Mesodermal cell (in vitro differentiated cells): ENCODE data around the gene GREB1L.
"Not testable (repeated sequence)": the region's sequence is repeated elsewhere in the genome, so short reads cannot be mapped to it uniquely, and the experiment has no call there.

Experiments
- H3K27ac ChIP-seq: 2 replicates; pipeline ENCODE4 v1.7.0; 2013; ENCODE audit warnings: mild to moderate bottlenecking, low read depth, low read length, moderate library complexity; ENCODE audit not compliant: severe bottlenecking
- H3K36me3 ChIP-seq: 2 replicates; pipeline ENCODE4 v1.7.1; 2013; ENCODE audit warnings: mild to moderate bottlenecking, low read length, moderate library complexity; ENCODE audit not compliant: control insufficient read depth, insufficient read depth
- H3K4me1 ChIP-seq: one replicate; pipeline ENCODE4 v1.7.1; 2013; ENCODE audit warnings: mild to moderate bottlenecking, low read length; ENCODE audit not compliant: insufficient read depth, control insufficient read depth, poor library complexity, severe bottlenecking
- H3K4me3 ChIP-seq: 2 replicates; pipeline ENCODE4 v1.7.0; 2013; ENCODE audit warnings: low read length, control low read depth, mild to moderate bottlenecking; ENCODE audit not compliant: insufficient read depth, poor library complexity, severe bottlenecking; ENCODE audit errors: extremely low read depth
- H3K9me3 ChIP-seq: 2 replicates; pipeline ENCODE4 v1.7.1; 2013; ENCODE audit warnings: mild to moderate bottlenecking, low read length, moderate library complexity; ENCODE audit not compliant: control insufficient read depth
- WGBS, 2 experiments: methylation state at CpG; one replicate each; pipeline ENCODE4 v1.1.5; 2013; ENCODE audit warnings: missing lambda C conversion rate in 2 of 2; ENCODE audit not compliant: insufficient coverage in 2 of 2; 5-methylcytosine and 5-hydroxymethylcytosine counted together

The GREB1L gene

DNA sequence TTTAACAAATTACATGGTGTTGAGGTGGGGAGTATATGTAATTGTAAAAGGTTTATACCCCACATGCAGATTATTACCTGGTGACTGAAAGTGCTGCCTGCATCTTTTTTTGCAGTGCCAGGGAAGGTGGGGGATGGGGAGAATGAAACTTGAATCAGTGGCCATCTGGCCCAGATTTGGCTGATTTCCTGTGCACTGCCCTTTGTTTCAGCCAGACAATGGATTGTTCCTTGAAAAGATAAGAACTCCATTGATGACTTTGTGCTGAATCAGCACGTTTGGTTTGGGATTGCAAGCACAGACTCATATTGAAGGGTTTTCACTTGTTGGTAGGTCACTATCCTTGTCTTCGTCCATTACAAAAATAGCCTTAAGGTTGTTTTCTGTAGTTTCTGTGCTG lies 20.9 kb downstream of the GREB1L start:
- H3K27ac ChIP-seq = peak overlapping the region; percentile 69
- WGBS, 2 experiments = 43% methylated on average over 2 of the region's 2 CpGs; no CpG with 5 or more reads in 1 of the 2 experiments
- no peaks in the 10 kb centered on the region for H3K9me3 ChIP-seq
- H3K36me3 ChIP-seq = no peaks in the 10 kb centered on the region
- H3K4me3 ChIP-seq = no peak overlapping the region
- peaks cover 46% of the 10 kb centered on the region for H3K4me1 ChIP-seq

GRCh38 chr18:21264651-21265050 lies 22.6 kb downstream of the GREB1L start:
- no peak overlapping the region for H3K4me3 ChIP-seq
- WGBS, 2 experiments = no CpG with 5 or more reads among the region's 2 CpGs
- H3K9me3 ChIP-seq = no peaks in the 10 kb centered on the region
- H3K4me1 ChIP-seq = peaks cover 44% of the 10 kb centered on the region
- H3K27ac ChIP-seq = peak overlapping the region; percentile 86
- H3K36me3 ChIP-seq = no peaks in the 10 kb centered on the region

DNA sequence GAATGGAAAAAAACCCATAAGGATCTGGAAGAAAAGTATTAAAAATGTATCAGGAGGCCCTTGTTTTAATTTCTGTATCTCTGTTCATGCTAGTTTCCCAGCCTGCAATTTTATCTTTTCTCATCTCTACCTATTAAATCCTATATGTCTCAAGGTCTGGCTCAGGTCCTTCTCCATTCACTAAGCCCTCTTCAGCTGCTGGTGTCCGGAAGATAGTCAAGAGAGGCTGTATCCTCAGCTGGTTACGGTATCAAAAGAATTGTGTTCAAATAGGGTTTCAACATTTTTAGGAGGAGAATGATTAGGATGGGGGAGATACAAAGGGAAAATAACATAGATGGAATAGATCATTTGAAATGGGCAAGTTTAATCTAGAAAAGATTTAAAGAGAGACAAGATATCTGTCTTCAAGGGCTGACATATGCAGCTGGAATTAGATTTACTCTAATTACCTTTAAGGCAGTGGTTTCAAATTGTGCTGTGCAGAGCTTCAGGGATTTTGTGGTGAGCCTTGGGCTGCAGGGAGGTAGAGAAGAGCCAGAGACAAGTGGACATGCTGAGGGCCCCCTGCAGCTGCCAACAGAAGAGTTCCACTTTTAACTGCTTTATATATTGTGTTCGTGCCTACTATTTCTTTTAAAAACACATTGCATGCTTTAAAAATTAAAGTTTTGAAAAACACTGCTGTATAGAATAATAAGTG lies 24.1 kb downstream of the GREB1L start:
- 86 to 95% methylated on average over 1 to 2 of the region's 3 CpGs for WGBS, 2 experiments
- no peak overlapping the region for H3K4me3 ChIP-seq
- H3K36me3 ChIP-seq = no peaks in the 10 kb centered on the region
- H3K4me1 ChIP-seq = peaks cover 46% of the 10 kb centered on the region
- H3K27ac ChIP-seq = peak overlapping the region; percentile 57
- no peaks in the 10 kb centered on the region for H3K9me3 ChIP-seq

DNA sequence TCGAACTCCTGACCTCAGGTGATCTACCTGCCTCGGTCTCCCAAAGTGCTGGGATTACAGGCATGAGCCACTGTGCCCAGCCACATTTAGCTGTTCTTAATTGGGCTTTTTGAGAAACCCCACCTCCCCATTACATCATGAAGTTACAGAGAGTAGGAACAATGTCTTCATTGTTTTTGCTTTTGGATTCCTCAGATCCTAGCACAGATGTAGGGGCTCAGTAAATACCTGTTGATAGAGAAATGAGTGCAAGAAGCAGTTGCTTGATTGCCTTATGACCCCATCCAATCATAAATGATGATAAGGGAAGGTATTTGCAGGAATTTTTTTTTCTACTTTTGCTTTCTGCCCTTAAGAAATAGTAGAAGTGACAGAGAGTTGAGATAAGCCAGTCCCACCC lies 25.4 kb downstream of the GREB1L start:
- H3K4me1 ChIP-seq = peaks cover 45% of the 10 kb centered on the region

DNA sequence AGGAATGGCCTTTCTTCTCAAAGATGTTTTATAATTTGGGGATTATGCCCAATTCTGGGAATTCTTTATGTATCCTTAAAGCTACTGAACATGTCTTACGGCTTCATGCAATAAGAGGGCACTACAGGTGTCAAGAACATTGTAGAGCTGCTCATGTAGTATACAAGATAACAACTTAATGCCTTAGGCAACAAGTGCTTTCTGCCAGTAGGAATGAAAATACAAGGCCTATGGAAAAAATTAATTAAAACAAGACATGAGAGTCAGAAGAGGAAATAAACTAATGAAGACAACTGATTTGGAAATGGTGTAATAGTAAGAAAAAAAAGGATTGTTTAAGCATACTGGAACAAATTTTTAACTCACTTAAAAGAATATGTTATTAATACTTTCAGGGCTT lies 27.3 kb downstream of the GREB1L start:
- Histone ChIP-seq H3K4me3 (no peak overlapping the region), H3K27ac (no peak overlapping the region), H3K36me3 (no peaks in the 10 kb centered on the region), H3K4me1 (peaks cover 33% of the 10 kb centered on the region), H3K9me3 (no peaks in the 10 kb centered on the region)
- WGBS, 2 experiments = no CpG with 5 or more reads among the region's 1 CpG

More for the DNA sequence above, 25.4 kb downstream of the GREB1L start:
- Histone ChIP-seq H3K36me3 (no peaks in the 10 kb centered on the region), H3K4me3 (no peak overlapping the region), H3K27ac (peak overlapping the region; percentile 32), H3K9me3 (no peaks in the 10 kb centered on the region)
- 100% methylated on average over 2 of the region's 2 CpGs; no CpG with 5 or more reads in 1 of the 2 experiments for WGBS, 2 experiments

DNA sequence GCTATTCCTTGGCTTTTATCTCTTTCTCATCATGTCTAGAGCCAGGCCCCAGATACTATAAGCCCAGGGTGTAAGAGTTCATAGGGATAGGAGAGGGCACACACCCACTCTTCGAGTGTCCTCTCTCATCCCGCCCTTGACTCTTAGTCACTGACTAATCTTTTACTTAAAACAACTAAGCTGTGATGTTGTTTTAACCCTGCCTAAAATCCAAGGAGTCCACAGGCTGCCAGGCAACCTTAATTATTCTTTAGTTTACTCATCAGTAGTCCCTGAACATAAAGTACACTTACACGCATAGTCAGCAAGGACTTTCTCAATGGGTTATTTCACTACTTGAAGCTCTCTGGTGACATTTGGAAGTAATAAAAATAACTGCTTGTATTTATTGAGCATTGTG lies 28.4 kb downstream of the GREB1L start:
- Histone ChIP-seq H3K27ac (no peak overlapping the region), H3K4me1 (peaks cover 25% of the 10 kb centered on the region), H3K4me3 (no peak overlapping the region), H3K9me3 (no peaks in the 10 kb centered on the region), H3K36me3 (no peaks in the 10 kb centered on the region)
- 60 to 86% methylated on average over 2 of the region's 3 CpGs for WGBS, 2 experiments

DNA sequence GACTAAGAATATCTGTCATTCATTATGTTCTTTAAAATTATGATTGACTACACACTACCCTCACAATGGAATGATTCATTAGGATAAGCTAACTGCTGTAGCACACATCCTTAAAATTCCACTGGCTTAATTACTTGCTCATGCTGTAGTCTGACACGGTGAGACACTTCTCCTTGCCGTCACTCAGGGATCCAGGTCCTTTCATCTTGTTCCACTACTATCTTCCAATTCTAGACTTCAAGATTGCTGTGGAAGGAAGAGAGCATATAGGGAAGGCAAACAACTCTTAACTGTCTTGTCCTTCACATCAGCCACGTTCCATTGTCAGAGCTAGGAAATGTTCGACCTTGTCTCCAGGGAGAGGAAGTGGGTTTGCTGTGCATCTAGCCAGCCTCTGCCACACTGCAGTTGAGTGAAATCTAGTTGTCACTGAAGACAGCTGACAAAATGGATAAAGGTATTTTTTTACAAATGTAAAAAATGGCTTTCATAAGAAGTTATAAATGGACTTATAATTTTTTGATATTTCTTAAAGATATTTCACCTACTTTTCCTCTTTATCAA lies 30.1 kb downstream of the GREB1L start:
- Histone ChIP-seq H3K4me1 (peaks cover 16% of the 10 kb centered on the region), H3K4me3 (no peak overlapping the region), H3K27ac (peak overlapping the region; percentile 61), H3K36me3 (no peaks in the 10 kb centered on the region), H3K9me3 (no peaks in the 10 kb centered on the region)
- 71 to 79% methylated on average over 2 to 3 of the region's 4 CpGs for WGBS, 2 experiments

DNA sequence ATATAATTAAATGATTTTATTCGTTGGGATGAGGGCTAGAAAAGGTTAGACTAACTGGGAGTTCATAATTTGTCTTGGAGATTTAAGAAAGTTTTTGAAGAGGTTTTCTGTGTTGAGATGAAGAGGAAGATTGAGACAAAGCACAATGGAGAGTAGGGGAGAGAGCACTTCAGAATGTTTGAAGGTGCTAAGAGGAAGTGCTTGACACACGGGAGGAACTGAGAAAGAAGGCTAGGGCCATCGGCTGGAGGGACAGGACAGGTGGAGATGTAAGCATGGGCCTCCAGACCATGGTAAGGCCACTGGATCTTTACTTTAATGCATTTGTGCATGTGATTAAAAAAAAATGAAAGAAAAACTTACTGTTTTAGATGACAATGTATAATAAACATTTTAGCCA lies 31.5 kb downstream of the GREB1L start:
- no peaks in the 10 kb centered on the region for H3K36me3 ChIP-seq
- peaks cover 16% of the 10 kb centered on the region for H3K4me1 ChIP-seq
- H3K27ac ChIP-seq = no peak overlapping the region
- no peaks in the 10 kb centered on the region for H3K9me3 ChIP-seq
- WGBS, 2 experiments = 89% methylated on average over 3 of the region's 3 CpGs; no CpG with 5 or more reads in 1 of the 2 experiments
- no peak overlapping the region for H3K4me3 ChIP-seq

DNA sequence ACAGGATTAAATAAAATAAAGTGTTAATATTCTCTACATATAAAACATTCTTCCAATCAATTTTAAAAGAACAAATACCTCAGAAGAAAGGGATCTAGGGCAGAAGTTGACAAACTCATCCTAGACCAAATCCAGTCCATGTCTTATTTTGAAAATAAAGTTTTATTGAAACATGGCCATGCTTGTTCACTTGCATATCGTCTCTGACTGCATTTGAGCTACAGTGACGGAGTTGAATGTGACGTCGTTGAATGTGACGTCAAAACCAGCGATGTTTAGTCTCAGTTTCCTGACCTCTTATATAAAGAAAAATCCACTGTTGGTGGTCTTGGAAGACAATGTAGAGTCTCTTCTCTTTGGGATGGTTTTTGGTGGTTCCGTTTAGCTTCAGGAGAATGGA lies 33.6 kb downstream of the GREB1L start:
- Histone ChIP-seq H3K4me3 (no peak overlapping the region), H3K36me3 (no peaks in the 10 kb centered on the region), H3K9me3 (no peaks in the 10 kb centered on the region), H3K4me1 (peaks cover 11% of the 10 kb centered on the region), H3K27ac (no peak overlapping the region)
- 96 to 100% methylated on average over 3 to 4 of the region's 7 CpGs for WGBS, 2 experiments

GRCh38 chr18:21277578-21277977 lies 35.5 kb downstream of the GREB1L start:
- peaks cover under 1% of the 10 kb centered on the region for H3K4me1 ChIP-seq

DNA sequence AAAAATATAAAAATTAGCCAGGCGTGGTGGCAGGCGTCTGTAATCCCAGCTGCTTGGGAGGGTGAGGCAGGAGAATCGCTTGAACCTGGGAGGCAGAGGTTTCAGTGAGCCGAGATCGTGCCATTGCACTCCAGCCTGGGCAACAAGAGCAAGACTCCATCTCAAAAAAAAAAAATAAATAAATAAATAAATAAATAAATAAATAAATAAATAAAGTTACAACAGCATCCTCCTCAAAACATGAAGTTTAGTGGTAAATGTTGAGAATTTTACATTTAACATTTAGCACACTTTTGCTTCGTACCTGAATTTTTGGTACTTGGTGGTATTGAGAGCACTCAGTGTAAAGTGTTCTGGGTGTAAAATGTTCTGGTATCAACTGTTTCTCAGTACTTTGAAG lies 36.2 kb downstream of the GREB1L start:
- not testable (repeated sequence) for H3K4me3 ChIP-seq, H3K27ac ChIP-seq, H3K4me1 ChIP-seq, H3K9me3 ChIP-seq, H3K36me3 ChIP-seq
- WGBS, 2 experiments = no CpG with 5 or more reads among the region's 6 CpGs

More at GRCh38 chr18:21277578-21277977, 35.5 kb downstream of the GREB1L start:
- no peaks in the 10 kb centered on the region for H3K36me3 ChIP-seq
- H3K4me3 ChIP-seq = no peak overlapping the region
- H3K9me3 ChIP-seq = no peaks in the 10 kb centered on the region
- no peak overlapping the region for H3K27ac ChIP-seq
- WGBS, 2 experiments = 79 to 95% methylated on average over 3 to 4 of the region's 4 CpGs
